Loucy (cell line): ENCODE measurements around the gene RNLS.

Experiments used
- H2AFZ ChIP-seq: fragments of 200-600 bp; sonication (generic); 2 replicates; pipeline ENCODE4 v1.6.0; 2016; ENCODE audit warnings: antibody characterized with exemption, mild to moderate bottlenecking, low read length, moderate library complexity
- H3F3A ChIP-seq: fragments of 200-600 bp; 2 replicates; pipeline ENCODE4 v1.6.0; 2016; ENCODE audit warnings: antibody characterized with exemption, low read depth, mild to moderate bottlenecking
- H3K27me3 ChIP-seq: fragments of 200-600 bp; sonication (generic); 2 replicates; pipeline ENCODE4 v1.6.1; 2014; ENCODE audit warnings: low read length, mild to moderate bottlenecking; ENCODE audit not compliant: insufficient read depth, poor library complexity, severe bottlenecking
- H3K36me3 ChIP-seq: fragments of 200-600 bp; sonication (generic); 2 replicates; pipeline ENCODE4 v1.6.1; 2016; ENCODE audit warnings: low read length; ENCODE audit not compliant: insufficient read depth
- H3K4me1 ChIP-seq: fragments of 200-600 bp; sonication (generic); 2 replicates; pipeline ENCODE4 v1.5.1; 2014; ENCODE audit warnings: low read length, mild to moderate bottlenecking; ENCODE audit not compliant: insufficient read depth, poor library complexity, severe bottlenecking
- H3K4me2 ChIP-seq: fragments of 200-600 bp; sonication (generic); 2 replicates; pipeline ENCODE4 v1.6.0; 2014; ENCODE audit warnings: antibody characterized with exemption, low read length, low read depth, mild to moderate bottlenecking; ENCODE audit not compliant: poor library complexity, severe bottlenecking
- H3K4me3 ChIP-seq: fragments of 200-600 bp; sonication (generic); 2 replicates; pipeline ENCODE4 v1.5.1; 2014; ENCODE audit warnings: low read length, mild to moderate bottlenecking, mixed read lengths; ENCODE audit not compliant: poor library complexity, severe bottlenecking
- H3K79me2 ChIP-seq: fragments of 200-600 bp; sonication (generic); 2 replicates; pipeline ENCODE4 v1.6.1; 2014; ENCODE audit warnings: low read length; ENCODE audit not compliant: insufficient read depth
- H3K9ac ChIP-seq: fragments of 200-600 bp; sonication (generic); 2 replicates; pipeline ENCODE4 v1.6.0; 2014; ENCODE audit warnings: mild to moderate bottlenecking, low read depth, low read length, moderate library complexity; ENCODE audit not compliant: poor library complexity, severe bottlenecking
- H3K9me2 ChIP-seq: fragments of 200-600 bp; sonication (generic); replicated peaks from 2 replicates; pipeline ENCODE4 v1.6.1; 2016; ENCODE audit warnings: low read depth, low read length, mixed read lengths
- H3K9me3 ChIP-seq: fragments of 200-600 bp; sonication (generic); 2 replicates; pipeline ENCODE4 v1.6.1; 2014; ENCODE audit warnings: mild to moderate bottlenecking, antibody characterized with exemption, low read length, low read depth; ENCODE audit not compliant: insufficient read depth
- H4K20me1 ChIP-seq: fragments of 200-600 bp; sonication (generic); 2 replicates; pipeline ENCODE4 v1.6.0; 2014; ENCODE audit warnings: antibody characterized with exemption, low read length, mild to moderate bottlenecking; ENCODE audit not compliant: insufficient read depth, poor library complexity, severe bottlenecking
- EZH2phosphoT487 ChIP-seq: fragments of 200-600 bp; IDR thresholded peaks from 2 replicates; pipeline ENCODE4 v1.6.1; 2018; ENCODE audit warnings: antibody characterized with exemption, mild to moderate bottlenecking, moderate library complexity, borderline replicate concordance
- TF ChIP-seq, protein P1 (sequence below): fragments of 200-600 bp; sonication (generic); conservative IDR thresholded peaks from 2 replicates; pipeline ENCODE4 v1.5.1; 2014; ENCODE audit warnings: mild to moderate bottlenecking, antibody characterized with exemption, low read length

Gene RNLS

DNA sequence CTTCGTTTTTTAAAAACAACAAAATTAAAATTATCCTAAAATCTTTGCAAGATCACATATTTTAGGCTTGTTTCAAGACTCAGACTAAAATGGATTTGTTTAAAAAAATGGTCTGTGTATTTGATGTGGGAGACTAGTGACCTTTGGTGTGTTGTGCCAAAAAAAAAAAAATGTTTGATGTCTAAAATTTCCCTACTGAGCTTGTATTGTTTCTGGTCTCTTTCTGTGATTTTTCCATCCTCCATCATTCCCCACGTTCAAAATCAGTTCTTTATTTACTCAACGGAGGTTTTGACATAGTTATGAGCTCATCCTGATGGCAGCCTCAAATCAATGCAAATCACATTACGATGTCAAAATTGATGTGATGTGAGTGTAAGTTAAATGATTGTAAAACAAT is 326.2 kb downstream of the RNLS start:
- peaks cover 25% of the 10 kb centered on the region for H3K4me1 ChIP-seq
- no peak overlapping the region for H3K4me2 ChIP-seq
- no peak overlapping the region for H3K4me3 ChIP-seq
- no peaks in the 10 kb centered on the region for H3F3A ChIP-seq
- H3K9me2 ChIP-seq: no peaks in the 10 kb centered on the region
- H3K9ac ChIP-seq: no peak overlapping the region
- no peaks in the 10 kb centered on the region for H3K27me3 ChIP-seq
- no peaks in the 10 kb centered on the region for H3K9me3 ChIP-seq
- H3K79me2 ChIP-seq: peaks cover 65% of the 10 kb centered on the region; the same call in 1 of the 2 replicates
- peaks cover 36% of the 10 kb centered on the region; the same call in 1 of the 2 replicates for H3K36me3 ChIP-seq
- no peak overlapping the region for H2AFZ ChIP-seq
- TF ChIP-seq EZH2phosphoT487: no peak
- TF ChIP-seq, protein P1, sequence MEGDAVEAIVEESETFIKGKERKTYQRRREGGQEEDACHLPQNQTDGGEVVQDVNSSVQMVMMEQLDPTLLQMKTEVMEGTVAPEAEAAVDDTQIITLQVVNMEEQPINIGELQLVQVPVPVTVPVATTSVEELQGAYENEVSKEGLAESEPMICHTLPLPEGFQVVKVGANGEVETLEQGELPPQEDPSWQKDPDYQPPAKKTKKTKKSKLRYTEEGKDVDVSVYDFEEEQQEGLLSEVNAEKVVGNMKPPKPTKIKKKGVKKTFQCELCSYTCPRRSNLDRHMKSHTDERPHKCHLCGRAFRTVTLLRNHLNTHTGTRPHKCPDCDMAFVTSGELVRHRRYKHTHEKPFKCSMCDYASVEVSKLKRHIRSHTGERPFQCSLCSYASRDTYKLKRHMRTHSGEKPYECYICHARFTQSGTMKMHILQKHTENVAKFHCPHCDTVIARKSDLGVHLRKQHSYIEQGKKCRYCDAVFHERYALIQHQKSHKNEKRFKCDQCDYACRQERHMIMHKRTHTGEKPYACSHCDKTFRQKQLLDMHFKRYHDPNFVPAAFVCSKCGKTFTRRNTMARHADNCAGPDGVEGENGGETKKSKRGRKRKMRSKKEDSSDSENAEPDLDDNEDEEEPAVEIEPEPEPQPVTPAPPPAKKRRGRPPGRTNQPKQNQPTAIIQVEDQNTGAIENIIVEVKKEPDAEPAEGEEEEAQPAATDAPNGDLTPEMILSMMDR: no peak
- peaks cover 23% of the 10 kb centered on the region for H4K20me1 ChIP-seq

DNA sequence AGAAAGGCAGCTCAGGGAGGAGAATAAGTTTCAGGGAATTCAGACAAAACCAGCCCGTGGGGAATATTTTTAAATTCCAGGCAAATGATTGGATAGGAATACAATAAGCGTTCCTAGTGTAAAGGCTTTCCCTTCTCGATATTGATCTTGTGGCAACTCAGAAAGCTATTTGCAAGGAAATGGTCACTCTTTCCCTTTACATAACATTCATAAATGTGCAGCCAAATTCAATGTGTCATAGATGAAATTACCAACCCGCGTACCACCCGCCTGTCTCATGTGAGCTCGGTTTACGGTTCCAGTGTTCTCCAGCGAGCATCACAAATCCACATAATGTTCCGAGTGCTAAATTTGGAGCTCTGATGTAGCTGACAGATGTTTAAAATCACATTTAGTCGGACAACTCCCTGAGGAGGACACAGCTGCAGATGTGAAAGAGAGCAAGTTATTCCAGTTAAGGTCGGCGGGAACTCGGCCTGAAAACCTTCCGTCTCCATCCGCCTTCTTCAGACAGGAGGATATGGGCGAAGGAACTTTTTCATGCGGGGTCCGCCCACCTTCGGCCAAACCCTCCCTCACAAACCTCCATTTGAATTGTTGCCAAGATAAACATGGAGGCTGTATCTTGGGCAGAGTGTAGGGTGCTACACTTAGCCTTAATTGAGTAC is 327.0 kb downstream of the RNLS start:
- Histone ChIP-seq H3K9me3 (no peaks in the 10 kb centered on the region), H3K4me1 (peaks cover 25% of the 10 kb centered on the region), H3K4me3 (no peak overlapping the region), H4K20me1 (peaks cover 23% of the 10 kb centered on the region), H3K9me2 (no peaks in the 10 kb centered on the region), H3K36me3 (peaks cover 40% of the 10 kb centered on the region; the same call in 1 of the 2 replicates), H3F3A (no peaks in the 10 kb centered on the region), H3K27me3 (no peaks in the 10 kb centered on the region), H3K79me2 (peaks cover 64% of the 10 kb centered on the region; the same call in 1 of the 2 replicates), H3K9ac (no peak overlapping the region), H3K4me2 (no peak overlapping the region), H2AFZ (no peak overlapping the region)
- TF ChIP-seq, protein P1: no peak
- no peak for TF ChIP-seq EZH2phosphoT487

DNA sequence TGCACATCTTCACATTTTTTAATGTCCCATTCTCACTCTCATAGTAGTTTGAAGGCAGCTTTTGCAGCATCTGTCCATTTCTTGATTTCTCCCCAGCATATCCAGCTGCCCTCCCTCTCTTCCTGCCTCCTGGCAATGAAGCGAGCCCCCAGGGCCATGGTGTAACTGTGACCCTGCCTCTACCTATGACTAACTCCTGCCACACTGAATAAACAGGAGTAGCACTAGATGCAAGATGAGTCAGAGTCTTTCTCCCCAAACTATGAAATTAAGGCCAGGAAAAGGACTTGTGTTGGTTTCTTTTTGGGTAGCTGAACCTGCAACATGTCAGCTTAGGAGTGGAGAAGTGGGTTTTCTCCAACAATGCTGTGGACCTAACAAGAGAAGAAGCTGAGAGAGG is 329.0 kb downstream of the RNLS start:
- Histone ChIP-seq H3K4me1 (peaks cover 12% of the 10 kb centered on the region), H2AFZ (no peak overlapping the region), H3K9me3 (no peaks in the 10 kb centered on the region), H3K4me3 (no peak overlapping the region), H3K27me3 (no peaks in the 10 kb centered on the region), H3K4me2 (peak overlapping the region; percentile 12), H3K79me2 (peaks cover 74% of the 10 kb centered on the region), H3K9ac (no peak overlapping the region), H3K36me3 (peaks cover 43% of the 10 kb centered on the region; the same call in 1 of the 2 replicates), H4K20me1 (peaks cover 27% of the 10 kb centered on the region), H3F3A (no peaks in the 10 kb centered on the region), H3K9me2 (no peaks in the 10 kb centered on the region)
- TF ChIP-seq, protein P1: no peak
- no peak for TF ChIP-seq EZH2phosphoT487
